Endothelial cell of umbilical vein (primary cell): Measurements from ENCODE around the gene ERVK3-1. TPM values are rescaled to one million over a fixed set of nuclear protein-coding genes. Genes with fewer than 3 reads are reported as not detected.

ENCODE experiments used
- BruUV-seq: library from RNA; stranded (reverse); fragments of 400-500 nt; replicated peaks from 2 replicates; lab custom pipeline; 2021; lab: Mats Ljungman, UMichigan
- CTCF ChIA-PET: fragments of 300-600, 350-600 bp; sonication (Branson Sonifier 250); formaldehyde crosslinking; loops from one replicate; lab custom pipeline; 2021; ENCODE audit warnings: antibody characterized with exemption, inconsistent platforms; lab: Charles Lee
- POLR2A ChIA-PET: fragments of 300-600, 350-600 bp; sonication (Branson Sonifier 250); formaldehyde crosslinking; loops from one replicate; lab custom pipeline; 2021; ENCODE audit warnings: antibody characterized with exemption, inconsistent platforms; lab: Charles Lee
- DNase-seq: peaks from one replicate; pipeline ENCODE4 v3.0.0-alpha.2; 2011; ENCODE audit warnings: low read depth, low spot score
- FAIRE-seq: peaks from 2 replicates; lab custom pipeline; 2011; peaks lifted over from hg19 to GRCh38; lab: Jason Lieb, UNC
- H2AFZ ChIP-seq: 2 replicates; pipeline ENCODE4 v1.6.0; 2012; ENCODE audit warnings: low read depth, low read length, control low read depth, inconsistent platforms
- H3K27ac ChIP-seq: 2 replicates; pipeline ENCODE4 v1.5.1; 2011; ENCODE audit warnings: low read depth, mild to moderate bottlenecking, control low read depth, low read length, moderate library complexity; ENCODE audit not compliant: insufficient read depth
- H3K27me3 ChIP-seq, 2 experiments: 2 replicates each; pipeline versions ENCODE4 v1.6.0 to v1.6.1; 2011; ENCODE audit warnings: low read length in 2 of 2, mixed read lengths in 1 of 2; ENCODE audit not compliant: control insufficient read depth in 2 of 2, insufficient read depth in 2 of 2
- H3K36me3 ChIP-seq, 2 experiments: 2 replicates in 1 of 2; 3 replicates in 1 of 2; pipeline ENCODE4 v1.5.1; 2011; ENCODE audit warnings: low read length in 2 of 2, mild to moderate bottlenecking in 1 of 2, moderate library complexity in 1 of 2; ENCODE audit not compliant: control insufficient read depth in 2 of 2, insufficient read depth in 2 of 2; ENCODE audit errors: extremely low read depth in 1 of 2
- H3K4me1 ChIP-seq: 3 replicates; pipeline ENCODE4 v1.5.1; 2011; ENCODE audit warnings: mild to moderate bottlenecking, low read length; ENCODE audit not compliant: control insufficient read depth, insufficient read depth; ENCODE audit errors: extremely low read depth
- H3K4me2 ChIP-seq: 2 replicates; pipeline ENCODE4 v1.6.1; 2011; ENCODE audit warnings: low read length, control low read depth, mixed read lengths; ENCODE audit not compliant: insufficient read depth
- H3K4me3 ChIP-seq, 3 experiments: fragments of 200-600 bp in 1 of 3; sonication (generic), shearing (Covaris generic) in 1 of 3; replicated peaks in 1 of 3; 2 replicates each; pipeline ENCODE4 v1.5.1; 2011 to 2016; ENCODE audit warnings: control low read depth in 3 of 3, low read length in 3 of 3, mild to moderate bottlenecking in 2 of 3, inconsistent platforms in 1 of 3, low read depth in 1 of 3, moderate library complexity in 1 of 3; ENCODE audit not compliant: insufficient read depth in 1 of 3
- H3K79me2 ChIP-seq: 2 replicates; pipeline ENCODE4 v1.6.0; 2012; ENCODE audit warnings: low read length, inconsistent platforms; ENCODE audit not compliant: control insufficient read depth, insufficient read depth
- H3K9ac ChIP-seq: replicated peaks from 2 replicates; pipeline ENCODE3; 2011; ENCODE audit warnings: low read length, control low read depth; ENCODE audit not compliant: insufficient read depth; ENCODE audit errors: extremely low read depth
- H3K9me1 ChIP-seq: replicated peaks from 3 replicates; pipeline ENCODE4 v1.6.0; 2011; ENCODE audit warnings: mild to moderate bottlenecking, low read length; ENCODE audit not compliant: control insufficient read depth, insufficient read depth; ENCODE audit errors: extremely low read depth
- H3K9me3 ChIP-seq: replicated peaks from 2 replicates; pipeline ENCODE4 v1.5.1; 2012; ENCODE audit warnings: low read length, inconsistent platforms; ENCODE audit not compliant: control insufficient read depth, insufficient read depth
- H4K20me1 ChIP-seq: replicated peaks from 2 replicates; pipeline ENCODE3; 2011; ENCODE audit warnings: mild to moderate bottlenecking, low read length; ENCODE audit not compliant: control insufficient read depth, insufficient read depth; ENCODE audit errors: extremely low read depth
- CTCF ChIP-seq, 2 donors: IDR thresholded peaks; 1 replicate in 1 of 2; 2 replicates in 1 of 2; pipeline ENCODE4 v1.5.1; 2011; ENCODE audit warnings: low read length in 2 of 2, mild to moderate bottlenecking in 2 of 2, moderate library complexity in 2 of 2, control low read depth in 1 of 2, inconsistent platforms in 1 of 2, low read depth in 1 of 2; ENCODE audit not compliant: insufficient read depth in 1 of 2; ENCODE audit errors: extremely low read depth in 1 of 2
- EZH2 ChIP-seq: IDR thresholded peaks from 2 replicates; pipeline ENCODE4 v1.6.1; 2012; ENCODE audit warnings: borderline replicate concordance, low read depth, mild to moderate bottlenecking, moderate library complexity, low read length, inconsistent platforms; ENCODE audit not compliant: severe bottlenecking
- FOS ChIP-seq: IDR thresholded peaks from 2 replicates; pipeline ENCODE4 v1.6.1; 2011; ENCODE audit warnings: mild to moderate bottlenecking, low read length, moderate library complexity, borderline replicate concordance; ENCODE audit not compliant: insufficient read depth
- GATA2 ChIP-seq: IDR thresholded peaks from 2 replicates; pipeline ENCODE4 v1.7.0; 2011; ENCODE audit warnings: low read depth, mild to moderate bottlenecking, moderate library complexity, mixed read lengths, low read length; ENCODE audit not compliant: insufficient read length, insufficient read depth
- JUN ChIP-seq: IDR thresholded peaks from 2 replicates; pipeline ENCODE4 v1.6.1; 2011; ENCODE audit warnings: borderline replicate concordance, low read depth; ENCODE audit not compliant: insufficient read length, insufficient read depth
- MAX ChIP-seq: IDR thresholded peaks from 2 replicates; pipeline ENCODE4 v1.6.1; 2011; ENCODE audit not compliant: insufficient read depth, insufficient read length
- MYC ChIP-seq: IDR thresholded peaks from one replicate; pipeline ENCODE4 v1.6.1; 2011; ENCODE audit warnings: mild to moderate bottlenecking, low read depth, low read length
- POLR2A ChIP-seq: IDR thresholded peaks from 2 replicates; pipeline ENCODE4 v1.6.1; 2012; ENCODE audit warnings: low read depth, mild to moderate bottlenecking, control low read depth, low read length
- POLR2AphosphoS5 ChIP-seq: IDR thresholded peaks from 2 replicates; pipeline ENCODE4 v1.6.1; 2012; ENCODE audit warnings: low read depth, mild to moderate bottlenecking, control low read depth, low read length, moderate library complexity; ENCODE audit not compliant: insufficient read depth
- dilution Hi-C: fragments of 300-500 bp; cut with MboI; formaldehyde crosslinking; loops from one replicate; pipeline ENCODE4 v1.15.0; 2019; ENCODE audit warnings: low sequenced_read_pairs; ENCODE audit not compliant: extremely low pct_ligation_motif_present
- intact Hi-C: fragments of 100-400 bp; cut with micrococcal nuclease; formaldehyde crosslinking; loops from one replicate; pipeline ENCODE4 v1.10.0; 2022
- polyA plus RNA-seq, 4 experiments: library from polyadenylated mRNA; depleted of rRNA in 3 of 4; stranded (reverse) in 3 of 4; unstranded in 1 of 4; fragments of >200 nt; gene quantifications; 2 replicates each; pipeline versions ENCODE4 v1.2.1 to v1.2.3, GENCODE V29; 2011 to 2012; ENCODE audit warnings: missing spikeins in 1 of 4
- total RNA-seq: library from RNA; stranded (reverse); gene quantifications from 2 replicates; pipeline ENCODE4 v1.2.3, GENCODE V29; 2021

Gene ERVK3-1
- total and polyA plus RNA-seq, 2 donors (not counting 3 experiments of a cell fraction or from before 2014, with no cell fraction given): 25.8 to 29.3 TPM

- Histone ChIP-seq H3K4me3 (no peak overlapping the region), H3K27ac (no peak overlapping the region), H3K4me1 (peaks cover 5% of the 10 kb centered on the region), H3K9me1 (no peaks in the 10 kb centered on the region), H3K4me2 (peak overlapping the region; percentile 19), H3K9me3 (no peaks in the 10 kb centered on the region), H3K79me2 (no peaks in the 10 kb centered on the region), H4K20me1 (no peaks in the 10 kb centered on the region), H3K27me3 (peaks cover 27 to 49% of the 10 kb centered on the region in 2 experiments), H3K36me3 (no peaks in the 10 kb centered on the region), H3K9ac (no peak overlapping the region), H2AFZ (peak overlapping the region; percentile 50)
- TF ChIP-seq POLR2AphosphoS5: no peak
- TF ChIP-seq GATA2: no peak
- TF ChIP-seq CTCF (IDR thresholded peaks at IDR 0.05; ENCODE audit: extremely low read depth in 1 of 2, insufficient read depth in 1 of 2, low read depth in 1 of 2, low read length in 2 of 2): peak in 1 of 2 donors; percentile 22
- TF ChIP-seq FOS: no peak
- TF ChIP-seq EZH2: peak; percentile 91
- no peak for TF ChIP-seq MAX
- TF ChIP-seq MYC: no peak
- no peak for TF ChIP-seq POLR2A
- no peak for TF ChIP-seq JUN
- no peak for FAIRE-seq
- CTCF ChIA-PET: interaction anchor here (0.9 kb wide), 1 partner anchor 10 kb away, joined by 3 read pairs; no protein-coding TSS in a partner anchor
- no TSS peak for BruUV-seq
- intact Hi-C loops: no loop called here
- dilution Hi-C loops: no loop called here
- POLR2A ChIA-PET: no interaction called here
- DNase-seq: no peak
These were observed 45.1 kb downstream of the ERVK3-1 start for GRCh38 chr19:58350001-58350861.
